ENCODE results near the gene HMCN1.

HMCN1 gene

GRCh38 chr1:186164773-186165172 lies 430.6 kb downstream of the HMCN1 start:
- no peak overlapping the region for H3K27ac ChIP-seq
- CTCF ChIA-PET, result no interaction called here
- no peak for DNase-seq (ENCODE audit: low spot score)
- TF ChIP-seq, protein P1, sequence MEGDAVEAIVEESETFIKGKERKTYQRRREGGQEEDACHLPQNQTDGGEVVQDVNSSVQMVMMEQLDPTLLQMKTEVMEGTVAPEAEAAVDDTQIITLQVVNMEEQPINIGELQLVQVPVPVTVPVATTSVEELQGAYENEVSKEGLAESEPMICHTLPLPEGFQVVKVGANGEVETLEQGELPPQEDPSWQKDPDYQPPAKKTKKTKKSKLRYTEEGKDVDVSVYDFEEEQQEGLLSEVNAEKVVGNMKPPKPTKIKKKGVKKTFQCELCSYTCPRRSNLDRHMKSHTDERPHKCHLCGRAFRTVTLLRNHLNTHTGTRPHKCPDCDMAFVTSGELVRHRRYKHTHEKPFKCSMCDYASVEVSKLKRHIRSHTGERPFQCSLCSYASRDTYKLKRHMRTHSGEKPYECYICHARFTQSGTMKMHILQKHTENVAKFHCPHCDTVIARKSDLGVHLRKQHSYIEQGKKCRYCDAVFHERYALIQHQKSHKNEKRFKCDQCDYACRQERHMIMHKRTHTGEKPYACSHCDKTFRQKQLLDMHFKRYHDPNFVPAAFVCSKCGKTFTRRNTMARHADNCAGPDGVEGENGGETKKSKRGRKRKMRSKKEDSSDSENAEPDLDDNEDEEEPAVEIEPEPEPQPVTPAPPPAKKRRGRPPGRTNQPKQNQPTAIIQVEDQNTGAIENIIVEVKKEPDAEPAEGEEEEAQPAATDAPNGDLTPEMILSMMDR (conservative IDR thresholded peaks at IDR 0.05; ENCODE audit: low read depth), result no peak
- POLR2A ChIA-PET (ENCODE audit: low non-redundant PET), result no interaction called here

DNA sequence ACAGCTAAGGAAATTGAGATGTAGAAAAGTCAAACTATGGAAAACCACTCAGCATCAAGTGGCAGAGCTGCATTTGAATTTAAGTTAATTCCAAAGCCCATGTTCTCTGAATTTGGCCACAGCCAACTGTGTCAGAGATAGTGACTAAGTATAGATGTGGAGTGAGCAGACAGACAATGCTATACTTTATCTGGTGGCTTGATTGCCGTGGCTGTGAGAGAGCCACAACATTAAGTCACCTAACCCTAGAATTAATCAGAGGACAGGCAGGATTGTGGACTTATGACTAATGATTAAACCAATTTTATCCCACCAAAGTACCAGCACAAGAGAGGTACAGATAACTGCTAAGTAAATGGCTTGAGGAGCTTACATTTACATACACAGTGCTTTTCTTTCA lies 431.1 kb downstream of the HMCN1 start:
- CTCF ChIA-PET, result no interaction called here
- POLR2A ChIA-PET (ENCODE audit: low non-redundant PET), result no interaction called here

DNA sequence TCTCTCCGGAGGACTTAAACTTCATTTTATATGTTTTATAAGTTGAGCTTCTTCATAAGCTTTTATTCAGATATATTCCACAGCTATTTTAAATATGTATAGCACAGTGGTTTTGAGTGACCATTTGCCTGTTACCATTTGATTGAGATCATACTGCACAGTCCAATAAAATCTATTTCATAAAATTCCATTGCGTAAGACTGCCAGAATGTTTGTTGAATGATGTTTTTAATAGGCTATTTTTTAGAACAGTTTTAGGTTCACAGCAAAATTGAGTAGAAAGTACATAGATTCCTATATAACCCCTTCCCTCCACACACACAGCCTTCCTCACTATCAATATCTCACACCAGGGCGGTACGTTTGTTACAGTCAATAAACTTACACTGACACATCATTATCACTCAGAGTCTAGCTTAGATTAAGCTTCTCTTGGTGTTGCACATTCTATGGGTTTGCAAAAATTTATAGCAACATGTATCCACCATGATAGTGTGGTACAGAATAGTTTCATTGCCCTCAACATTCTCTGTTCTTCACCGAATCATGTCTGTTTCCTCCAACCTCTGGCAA lies 433.0 kb downstream of the HMCN1 start:
- POLR2A ChIA-PET (ENCODE audit: low non-redundant PET), result no interaction called here
- no peak overlapping the region for H3K27ac ChIP-seq
- CTCF ChIA-PET, result no interaction called here
- TF ChIP-seq, protein P1 (conservative IDR thresholded peaks at IDR 0.05; ENCODE audit: low read depth), result no peak
- DNase-seq (ENCODE audit: low spot score), result no peak

More for the DNA sequence above, 431.1 kb downstream of the HMCN1 start:
- no peak overlapping the region for H3K27ac ChIP-seq
- TF ChIP-seq, protein P1 (conservative IDR thresholded peaks at IDR 0.05; ENCODE audit: low read depth), result no peak
- no peak for DNase-seq (ENCODE audit: low spot score)

DNA sequence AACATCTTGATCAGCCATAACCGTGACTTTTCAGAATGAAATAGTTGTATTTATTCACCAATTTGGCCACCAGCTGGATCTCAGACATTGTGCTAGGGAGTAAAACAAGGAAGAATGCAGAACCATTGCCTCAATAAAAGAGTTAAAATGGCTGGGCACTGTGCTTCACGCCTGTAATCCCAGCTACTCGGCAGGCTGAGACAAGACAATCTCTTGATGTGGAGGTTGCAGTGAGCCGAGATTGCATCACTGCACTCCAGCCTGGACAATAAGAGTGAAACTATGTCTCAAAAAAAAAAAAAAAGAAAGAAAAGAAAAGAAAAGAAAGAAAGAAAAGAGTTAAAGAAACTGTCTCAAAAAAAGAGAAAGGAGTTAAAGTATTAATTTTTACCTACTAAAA lies 441.4 kb downstream of the HMCN1 start:
- TF ChIP-seq, protein P1 (conservative IDR thresholded peaks at IDR 0.05; ENCODE audit: low read depth), result no peak
- CTCF ChIA-PET, result no interaction called here
- POLR2A ChIA-PET (ENCODE audit: low non-redundant PET), result no interaction called here
- H3K27ac ChIP-seq, result no peak overlapping the region
- DNase-seq (ENCODE audit: low spot score), result peak; percentile 32

- ChIA-PET CTCF (interaction anchor here (0.9 kb wide), 1 partner anchor 34 kb away, joined by 3 read pairs; no protein-coding TSS in a partner anchor), POLR2A (ENCODE audit: low non-redundant PET) (no interaction called here)
- TF ChIP-seq, protein P1 (conservative IDR thresholded peaks at IDR 0.05; ENCODE audit: low read depth), result no peak
- DNase-seq (ENCODE audit: low spot score), result peak; percentile 26
- no peak overlapping the region for H3K27ac ChIP-seq
Measured at GRCh38 chr1:186178426-186179043, 444.3 kb downstream of the HMCN1 start.

GRCh38 chr1:186179231-186179630 lies 445.0 kb downstream of the HMCN1 start:
- no peak overlapping the region for H3K27ac ChIP-seq
- POLR2A ChIA-PET (ENCODE audit: low non-redundant PET), result no interaction called here
- CTCF ChIA-PET, result no interaction called here
- TF ChIP-seq, protein P1 (conservative IDR thresholded peaks at IDR 0.05; ENCODE audit: low read depth), result no peak
- no peak for DNase-seq (ENCODE audit: low spot score)

Measured in RWPE1 (cell line).